GM21723 (cell line): ENCODE data around the gene ERC1.

ENCODE experiments used
- ATAC-seq: cut with Tn5 transposase; IDR thresholded peaks from one replicate; pipeline ENCODE4 v1.9.1; 2021; ENCODE audit warnings: mild to moderate bottlenecking, moderate library complexity; ENCODE audit not compliant: unreplicated experiment

Gene ERC1

DNA sequence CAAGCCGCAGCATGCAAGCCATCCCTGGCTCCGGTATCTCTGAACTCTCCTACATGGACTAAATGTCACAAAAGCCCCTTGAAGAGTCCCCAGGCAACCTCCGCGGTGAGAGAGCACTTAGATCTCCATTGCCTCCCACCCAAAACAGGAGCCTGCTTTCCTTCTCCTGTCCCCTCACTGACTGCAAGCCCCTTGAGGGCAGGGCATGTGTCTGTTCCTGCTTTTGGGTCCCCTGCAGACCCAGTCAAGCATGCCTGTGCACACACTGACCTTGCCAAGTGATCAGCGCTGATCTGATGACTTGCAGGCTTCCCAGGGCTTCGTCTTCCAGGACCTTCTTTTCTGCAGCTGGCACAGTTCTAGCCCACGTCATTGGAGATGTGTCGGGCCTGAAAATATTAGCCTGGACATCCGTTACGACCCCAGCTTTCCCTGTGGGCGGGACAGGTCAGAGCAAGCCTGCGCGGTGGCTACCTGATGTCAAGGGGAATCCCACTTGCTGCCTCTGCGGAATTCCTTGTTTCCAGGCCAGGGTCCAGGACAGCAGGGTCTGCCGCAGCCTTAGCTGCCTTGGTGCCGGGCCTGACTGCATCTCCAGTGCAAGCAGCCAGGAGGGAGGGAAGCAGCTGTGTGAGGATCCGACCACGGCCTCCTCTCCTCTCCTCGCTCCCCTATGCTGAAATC is 510.8 kb downstream of the ERC1 start:
- ATAC-seq, result no peak

- no peak for ATAC-seq
Measured at GRCh38 chr12:1502379-1502720, 511.3 kb downstream of the ERC1 start.

DNA sequence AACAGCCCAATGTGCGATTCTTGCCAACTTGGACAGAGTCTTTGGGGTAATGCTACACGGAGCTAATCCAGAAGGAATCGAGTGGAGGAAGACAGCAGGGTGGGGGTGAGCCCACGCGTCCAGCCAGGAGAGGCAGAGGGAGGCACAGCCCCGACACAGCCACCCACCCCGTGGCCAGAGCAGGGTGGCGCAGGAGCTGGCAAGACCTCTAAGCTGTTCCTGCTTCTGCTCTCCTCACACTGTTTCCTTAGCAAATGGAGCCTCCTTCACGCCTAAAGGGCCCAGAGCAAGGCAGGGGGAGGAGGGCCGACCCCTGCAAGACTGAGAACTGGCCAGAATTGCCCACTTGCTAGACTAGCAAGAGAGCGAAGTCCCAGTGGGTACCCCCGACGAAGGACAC is 511.8 kb downstream of the ERC1 start:
- no peak for ATAC-seq

DNA sequence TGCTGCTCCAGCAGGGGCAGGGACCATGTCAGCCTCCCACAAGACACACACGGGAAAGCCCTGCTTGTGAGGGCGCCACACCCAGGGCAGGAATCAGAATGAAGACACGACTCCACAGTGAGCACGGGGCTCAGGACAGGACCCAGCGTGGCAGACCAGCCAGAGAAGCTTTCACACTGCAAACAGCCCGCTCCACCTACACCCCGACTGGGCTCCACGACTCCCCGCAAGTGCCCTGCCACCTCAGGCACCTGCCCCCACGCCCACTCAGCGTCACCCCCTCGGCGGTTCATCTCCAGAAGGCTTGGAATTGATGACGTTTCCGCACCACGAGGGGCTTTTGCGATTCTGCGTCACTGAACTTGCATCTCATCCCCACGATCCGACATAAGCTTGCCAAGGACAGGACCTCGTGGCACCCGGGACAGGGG is 512.3 kb downstream of the ERC1 start:
- ATAC-seq, result no peak

GRCh38 chr12:1504304-1504894 is 513.4 kb downstream of the ERC1 start:
- no peak for ATAC-seq

DNA sequence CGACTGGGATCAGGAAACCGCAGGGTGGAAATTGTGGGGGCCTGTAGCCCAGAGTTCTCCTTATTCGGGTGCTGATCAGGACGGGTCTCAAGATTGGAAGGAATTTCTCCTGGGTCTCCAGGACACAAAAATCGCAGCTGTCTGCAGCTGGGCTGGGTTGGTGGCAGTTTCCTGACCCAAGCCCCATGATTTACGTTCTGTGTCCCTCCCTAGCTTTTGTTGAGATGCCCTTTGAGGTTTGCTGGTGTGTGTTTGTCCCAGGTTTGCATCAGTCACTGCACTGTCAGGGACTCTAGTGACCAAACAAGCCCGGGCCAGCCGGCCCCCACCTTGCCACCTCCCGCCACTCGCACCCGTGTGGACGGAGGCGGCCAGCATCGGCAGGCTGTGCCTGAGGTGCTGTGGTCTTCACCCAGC is 513.9 kb downstream of the ERC1 start:
- no peak for ATAC-seq

DNA sequence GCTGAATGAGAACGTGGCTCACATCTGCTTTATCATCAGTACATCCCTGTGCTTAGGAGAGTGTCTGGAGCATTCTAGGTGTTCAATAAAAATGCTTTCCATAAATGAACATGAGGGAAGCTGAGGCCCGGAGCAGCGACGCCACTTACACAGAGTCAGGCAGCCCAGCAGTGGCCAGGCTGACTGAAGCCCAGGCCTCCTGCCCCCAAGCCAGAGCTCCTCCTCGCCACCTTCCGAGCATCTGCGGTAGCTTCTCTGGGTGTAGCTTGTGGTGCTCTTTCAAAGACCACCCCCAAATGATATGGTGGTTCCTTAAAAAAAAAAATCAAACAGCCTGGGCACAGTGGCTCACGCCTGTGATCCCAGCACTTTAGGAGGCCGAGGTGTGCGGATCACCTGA is 514.6 kb downstream of the ERC1 start:
- ATAC-seq, result no peak

DNA sequence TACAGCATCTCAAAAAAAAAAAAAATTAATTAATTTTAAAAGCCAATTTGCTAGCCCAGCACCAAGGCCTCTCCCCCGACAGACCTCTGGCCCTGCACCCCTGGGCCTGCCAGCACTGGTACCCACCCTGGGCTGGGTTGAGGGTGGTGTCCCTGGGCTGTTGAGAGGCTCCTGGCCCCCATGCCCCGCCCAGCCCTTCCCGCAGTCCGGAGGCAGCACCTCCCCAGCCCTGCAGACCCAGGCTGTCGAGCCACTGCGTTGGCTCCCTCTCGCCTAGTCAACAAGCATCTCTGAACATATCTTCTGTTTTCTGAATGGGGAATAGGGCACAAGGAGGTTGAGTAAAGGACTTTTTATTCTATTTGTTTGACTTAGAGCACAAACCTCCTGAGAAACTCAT is 516.3 kb downstream of the ERC1 start:
- no peak for ATAC-seq

- ATAC-seq, result no peak
Measured at GRCh38 chr12:1509413-1510052, 518.5 kb downstream of the ERC1 start.

GRCh38 chr12:1510056-1510812 is 519.2 kb downstream of the ERC1 start:
- no peak for ATAC-seq

DNA sequence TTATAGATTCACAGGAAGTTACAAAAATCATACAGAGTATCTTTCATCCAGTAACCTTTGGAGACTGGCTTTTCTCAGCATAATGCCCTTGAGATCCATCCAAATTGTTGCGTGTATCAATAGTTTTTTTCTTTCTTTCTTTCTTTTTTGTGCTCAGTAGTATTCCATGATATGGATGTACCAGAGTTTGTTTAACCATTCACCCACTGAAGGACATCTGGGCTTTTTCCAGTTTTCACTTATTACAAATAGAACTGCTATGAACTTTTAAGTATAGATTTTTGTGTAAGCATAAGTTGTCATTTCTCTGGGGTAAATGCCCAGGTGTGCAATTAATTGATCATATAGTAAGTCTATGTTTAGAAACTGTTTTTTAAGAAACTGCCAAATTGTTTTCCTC is 524.0 kb downstream of the ERC1 start:
- ATAC-seq, result no peak

- no peak for ATAC-seq
Measured at GRCh38 chr12:1515428-1515827, 524.4 kb downstream of the ERC1 start.

GRCh38 chr12:1517007-1517406 is 526.0 kb downstream of the ERC1 start:
- no peak for ATAC-seq

GRCh38 chr12:1517734-1518525 is 526.9 kb downstream of the ERC1 start:
- no peak for ATAC-seq

GRCh38 chr12:1518591-1519516 is 527.8 kb downstream of the ERC1 start:
- no peak for ATAC-seq

GRCh38 chr12:1519642-1520041 is 528.6 kb downstream of the ERC1 start:
- ATAC-seq, result no peak

GRCh38 chr12:1523046-1523445 is 532.0 kb downstream of the ERC1 start:
- no peak for ATAC-seq

GRCh38 chr12:1523558-1524050 is 532.6 kb downstream of the ERC1 start:
- no peak for ATAC-seq

- no peak for ATAC-seq
Measured at GRCh38 chr12:1525858-1526257, 534.8 kb downstream of the ERC1 start.

- ATAC-seq, result no peak
Measured at GRCh38 chr12:1527789-1528188, 536.8 kb downstream of the ERC1 start.
